K562 (cell line): ENCODE results near the gene C3orf52. TPM values are rescaled to one million over a fixed set of nuclear protein-coding genes. Genes with fewer than 3 reads are reported as not detected.

ENCODE experiments used
- ATAC-seq: fragments of 200-7000 bp; cut with Tn5 transposase; 3 replicates; pipeline ENCODE4 v1.9.1; 2020; ENCODE audit warnings: moderate library complexity
- BruUV-seq: library from RNA; stranded (reverse); fragments of 400-500 nt; replicated peaks from 2 replicates; lab custom pipeline; 2021; lab: Mats Ljungman, UMichigan
- CTCF ChIA-PET: fragments of 300-600 bp; formaldehyde crosslinking; extraction: SDS; loops from one replicate; lab custom pipeline; 2021; ENCODE audit warnings: low intra/inter-chr PET ratio; lab: Yijun Ruan, JAX
- POLR2A ChIA-PET: fragments of 300-600, 350-650 bp; sonication (Branson Sonifier 250); formaldehyde crosslinking; extraction: SDS; loops from one replicate; lab custom pipeline; 2021; ENCODE audit warnings: antibody characterized with exemption, inconsistent platforms; lab: Yijun Ruan, JAX
- DNase-seq, 4 experiments: peaks; one replicate each; pipeline versions ENCODE4 v3.0.0 to v3.0.0-alpha.2; 2011 to 2018; ENCODE audit warnings: low spot score in 3 of 4, mixed read lengths in 3 of 4; ENCODE audit errors: extremely low read depth in 1 of 4
- FAIRE-seq: peaks from 2 replicates; lab custom pipeline; 2011; peaks lifted over from hg19 to GRCh38; lab: Jason Lieb, UNC
- H2AFZ ChIP-seq: 2 replicates; pipeline ENCODE4 v1.6.0; 2011; ENCODE audit warnings: low read depth, low read length, control low read depth, inconsistent platforms
- H3K27ac ChIP-seq: fragments of 200-600 bp; 3 replicates; pipeline ENCODE4 v1.8.0; 2011; ENCODE audit warnings: low read depth, mild to moderate bottlenecking, control low read depth, inconsistent platforms, low read length, moderate library complexity, mixed read lengths; ENCODE audit errors: extremely low read depth
- H3K27me3 ChIP-seq, 2 experiments: fragments of 300-600 bp in 1 of 2; 2 replicates in 1 of 2; 3 replicates in 1 of 2; pipeline versions ENCODE4 v1.6.0 to v1.8.0; 2011; ENCODE audit warnings: inconsistent platforms in 2 of 2, low read length in 2 of 2, mild to moderate bottlenecking in 1 of 2, mixed read lengths in 1 of 2, moderate library complexity in 1 of 2; ENCODE audit not compliant: control insufficient read depth in 2 of 2, insufficient read depth in 2 of 2
- H3K36me3 ChIP-seq: fragments of 300-600 bp; 3 replicates; pipeline ENCODE4 v1.8.0; 2011; ENCODE audit warnings: mild to moderate bottlenecking, low read length, inconsistent platforms; ENCODE audit not compliant: control insufficient read depth, insufficient read depth
- H3K4me1 ChIP-seq, 2 experiments: fragments of 200-600 bp in 1 of 2; replicated peaks in 1 of 2; 2 replicates in 1 of 2; 3 replicates in 1 of 2; pipeline versions ENCODE4 v1.5.1 to v1.8.0; 2011; ENCODE audit warnings: inconsistent platforms in 2 of 2, low read length in 2 of 2, mild to moderate bottlenecking in 1 of 2, mixed read lengths in 1 of 2, moderate library complexity in 1 of 2; ENCODE audit not compliant: control insufficient read depth in 2 of 2, insufficient read depth in 2 of 2
- H3K4me2 ChIP-seq: 2 replicates; pipeline ENCODE4 v1.6.1; 2011; ENCODE audit warnings: low read length, control low read depth, inconsistent platforms, mixed read lengths; ENCODE audit not compliant: insufficient read depth
- H3K4me3 ChIP-seq: fragments of 200-600 bp; sonication (generic), shearing (Covaris generic); 2 replicates; pipeline ENCODE4 v1.5.1; 2016; ENCODE audit warnings: control low read depth, inconsistent platforms
- H3K79me2 ChIP-seq: fragments of 200-600 bp; 3 replicates; pipeline ENCODE4 v1.8.0; 2011; ENCODE audit warnings: low read length, inconsistent platforms; ENCODE audit not compliant: control insufficient read depth, insufficient read depth
- H3K9ac ChIP-seq, 2 experiments: 2 replicates each; pipeline versions ENCODE4 v1.6.0 to v1.6.1; 2011; ENCODE audit warnings: low read depth in 2 of 2, low read length in 2 of 2, control low read depth in 1 of 2, inconsistent platforms in 1 of 2, mild to moderate bottlenecking in 1 of 2, mixed read lengths in 1 of 2; ENCODE audit not compliant: insufficient read depth in 1 of 2
- H3K9me1 ChIP-seq: one replicate; pipeline ENCODE4 v1.6.0; 2011; ENCODE audit warnings: inconsistent platforms, mild to moderate bottlenecking, low read length, moderate library complexity; ENCODE audit not compliant: control insufficient read depth, insufficient read depth
- H3K9me3 ChIP-seq: replicated peaks from 2 replicates; pipeline ENCODE4 v1.5.1; 2011; ENCODE audit warnings: low read depth, low read length, inconsistent platforms; ENCODE audit not compliant: control insufficient read depth, insufficient read depth
- H4K20me1 ChIP-seq: replicated peaks from 2 replicates; pipeline ENCODE4 v1.6.1; 2011; ENCODE audit warnings: low read length, inconsistent platforms, mixed read lengths; ENCODE audit not compliant: control insufficient read depth, insufficient read depth
- ATF1 ChIP-seq, 2 experiments: fragments of 450-650 bp in 1 of 2; IDR thresholded peaks; 2 replicates each; pipeline ENCODE4 v1.6.1; 2016; ENCODE audit warnings: missing compliant biosample characterization in 1 of 2, missing genetic modification characterization in 1 of 2
- CREB1 ChIP-seq, 2 experiments: sonication (generic) in 1 of 2; formaldehyde crosslinking in 1 of 2; IDR thresholded peaks; 2 replicates each; pipeline versions ENCODE4 v1.6.1 to v1.8.0; 2012 to 2022; ENCODE audit warnings: inconsistent platforms in 1 of 2, mild to moderate bottlenecking in 1 of 2, missing genetic modification reagents in 1 of 2, moderate library complexity in 1 of 2
- FUS ChIP-seq: fragments of 200-400 bp; formaldehyde crosslinking; optimal IDR thresholded peaks from 2 replicates; pipeline ENCODE3; 2017; ENCODE audit warnings: low read depth, low read length
- KLF6 ChIP-seq: fragments of 250-450 bp; sonication (Bioruptor Pico); IDR thresholded peaks from 2 replicates; pipeline ENCODE4 v1.4.0; 2020; ENCODE audit warnings: mild to moderate bottlenecking, moderate library complexity, borderline replicate concordance
- ZNF124 ChIP-seq: sonication (generic); formaldehyde crosslinking; IDR thresholded peaks from 2 replicates; pipeline ENCODE4 v1.8.1; 2022; ENCODE audit warnings: missing genetic modification reagents
- ZNF764 ChIP-seq: fragments of 250-450 bp; sonication (Bioruptor Pico); IDR thresholded peaks from 2 replicates; pipeline ENCODE4 v1.4.0; 2020; ENCODE audit warnings: low read depth, mild to moderate bottlenecking, moderate library complexity
- ZNF830 ChIP-seq: fragments of 250-450 bp; sonication (Bioruptor Pico); IDR thresholded peaks from 2 replicates; pipeline ENCODE4 v1.5.0; 2021; ENCODE audit warnings: mild to moderate bottlenecking
- WGBS: fragments of 100-300 bp; shearing (Covaris generic); methylation state at CpG from one replicate; pipeline ENCODE4 v1.1.6; 2016; ENCODE audit warnings: low coverage, mixed read lengths; ENCODE audit not compliant: insufficient coverage; ENCODE audit errors: missing lambda C conversion rate; 5-methylcytosine and 5-hydroxymethylcytosine counted together
- in situ Hi-C: fragments of 300-500 bp; cut with MboI; formaldehyde crosslinking; loops from 4 replicates; pipeline ENCODE4 v1.15.0; 2018; ENCODE audit warnings: inconsistent platforms, mixed read lengths
- intact Hi-C: fragments of 100-400 bp; cut with micrococcal nuclease; formaldehyde crosslinking; loops from 2 replicates; pipeline ENCODE4 v1.14.2; 2022
- polyA plus RNA-seq, 8 experiments: library from polyadenylated mRNA; depleted of rRNA in 4 of 8; stranded (reverse) in 5 of 8; unstranded in 3 of 8; fragments of >200 nt; fragmentation: Nextera tagmentation in 2 of 8; fragmentation: Illumina TruSeq in 1 of 8; extraction: Ambion mirVana in 2 of 8; extraction: Trizol in 1 of 8; gene quantifications; 2 replicates each; pipeline versions ENCODE4 v1.2.1 to v1.2.3, GENCODE V29; 2011 to 2014; ENCODE audit warnings: inconsistent platforms in 1 of 8, missing spikeins in 1 of 8
- total RNA-seq, 7 experiments: library from RNA; depleted of rRNA in 6 of 7; stranded (reverse); fragments of >200 nt in 6 of 7; fragmentation: Illumina TruSeq in 2 of 7; extraction: Trizol in 2 of 7; gene quantifications; 2 replicates each; pipeline versions ENCODE4 v1.2.1 to v1.2.3, GENCODE V29; 2011 to 2021; ENCODE audit warnings: low replicate concordance in 1 of 7
- TF ChIP-seq, protein P1 (sequence below): fragments of 450-650 bp; IDR thresholded peaks from one replicate; pipeline ENCODE4 v1.6.1; 2018; ENCODE audit warnings: mild to moderate bottlenecking, moderate library complexity; ENCODE audit not compliant: partially characterized antibody
- TF ChIP-seq, protein P2 (sequence below): fragments of 450-650 bp; formaldehyde crosslinking; IDR thresholded peaks from 2 replicates; pipeline ENCODE4 v1.4.0; 2022; ENCODE audit warnings: missing genetic modification characterization

C3orf52 gene
- total and polyA plus RNA-seq, 9 of the 15 experiments (the other 6 are each of a cell fraction or from before 2014, with no cell fraction given), result 2.8 to 6.1 (median 3.8) TPM

DNA sequence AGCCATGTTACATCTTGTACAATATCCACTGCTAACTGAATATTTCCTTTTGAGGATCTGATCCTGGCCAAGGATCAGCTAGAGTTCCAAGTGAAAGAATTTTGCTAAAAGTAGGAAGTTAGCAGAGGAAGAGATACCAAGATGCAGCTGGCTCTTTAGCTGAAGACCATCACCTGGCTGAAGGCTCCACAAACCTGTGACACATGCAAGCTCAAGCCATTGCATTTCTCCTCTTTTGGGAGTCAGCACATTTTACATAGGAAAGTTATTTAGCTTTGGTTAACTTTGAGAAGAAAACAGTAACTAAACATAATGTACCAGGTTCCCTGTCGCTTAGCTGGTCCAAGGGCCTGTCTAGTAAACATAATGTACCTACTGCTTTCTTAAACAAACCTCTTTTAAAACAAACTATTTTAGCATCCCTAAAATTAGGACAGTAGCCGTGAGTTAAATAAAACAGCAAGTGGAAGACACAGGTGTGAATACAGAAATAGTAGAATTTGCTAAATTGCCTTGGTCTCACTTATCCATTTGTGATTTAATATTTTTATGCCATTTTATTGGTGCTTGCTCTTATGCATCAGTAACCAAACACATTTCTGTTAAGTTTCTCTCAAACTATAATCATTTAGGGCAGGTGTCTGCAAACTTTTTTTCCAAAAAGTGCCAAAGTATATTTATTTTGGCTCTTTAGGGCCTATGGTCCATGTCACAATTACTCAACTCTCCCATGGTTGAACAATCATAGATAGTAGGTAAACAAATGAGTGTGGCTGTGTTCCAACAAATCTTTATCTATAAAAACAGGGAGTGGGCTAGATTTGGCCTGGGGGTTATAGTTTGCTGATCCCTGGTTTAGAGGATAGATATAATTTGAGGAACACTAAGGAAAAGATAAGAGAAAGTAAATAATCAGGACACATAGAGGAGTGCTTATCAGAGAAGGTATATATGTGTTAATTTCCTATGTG lies 35.7 kb downstream of the C3orf52 start:
- TF ChIP-seq KLF6 (CRISPR knock-in tag), result no peak
- TF ChIP-seq ZNF830 (CRISPR knock-in tag), result no peak
- no peak for TF ChIP-seq ZNF764 (CRISPR knock-in tag)
- TF ChIP-seq ZNF124 (CRISPR knock-in tag), result no peak
- TF ChIP-seq, protein P1, sequence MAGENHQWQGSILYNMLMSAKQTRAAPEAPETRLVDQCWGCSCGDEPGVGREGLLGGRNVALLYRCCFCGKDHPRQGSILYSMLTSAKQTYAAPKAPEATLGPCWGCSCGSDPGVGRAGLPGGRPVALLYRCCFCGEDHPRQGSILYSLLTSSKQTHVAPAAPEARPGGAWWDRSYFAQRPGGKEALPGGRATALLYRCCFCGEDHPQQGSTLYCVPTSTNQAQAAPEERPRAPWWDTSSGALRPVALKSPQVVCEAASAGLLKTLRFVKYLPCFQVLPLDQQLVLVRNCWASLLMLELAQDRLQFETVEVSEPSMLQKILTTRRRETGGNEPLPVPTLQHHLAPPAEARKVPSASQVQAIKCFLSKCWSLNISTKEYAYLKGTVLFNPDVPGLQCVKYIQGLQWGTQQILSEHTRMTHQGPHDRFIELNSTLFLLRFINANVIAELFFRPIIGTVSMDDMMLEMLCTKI, result no peak
- TF ChIP-seq FUS, result no peak
- TF ChIP-seq CREB1 (IDR thresholded peaks at IDR 0.05), result no peak
- TF ChIP-seq CREB1 (CRISPR knock-in tag; IDR thresholded peaks at IDR 0.05), result no peak
- TF ChIP-seq, protein P2, sequence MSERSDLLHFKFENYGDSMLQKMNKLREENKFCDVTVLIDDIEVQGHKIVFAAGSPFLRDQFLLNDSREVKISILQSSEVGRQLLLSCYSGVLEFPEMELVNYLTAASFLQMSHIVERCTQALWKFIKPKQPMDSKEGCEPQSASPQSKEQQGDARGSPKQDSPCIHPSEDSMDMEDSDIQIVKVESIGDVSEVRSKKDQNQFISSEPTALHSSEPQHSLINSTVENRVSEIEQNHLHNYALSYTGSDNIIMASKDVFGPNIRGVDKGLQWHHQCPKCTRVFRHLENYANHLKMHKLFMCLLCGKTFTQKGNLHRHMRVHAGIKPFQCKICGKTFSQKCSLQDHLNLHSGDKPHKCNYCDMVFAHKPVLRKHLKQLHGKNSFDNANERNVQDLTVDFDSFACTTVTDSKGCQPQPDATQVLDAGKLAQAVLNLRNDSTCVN (CRISPR knock-in tag), result no peak
- no peak for TF ChIP-seq ATF1 (CRISPR knock-in tag; IDR thresholded peaks at IDR 0.05)
- TF ChIP-seq ATF1 (tag; IDR thresholded peaks at IDR 0.05), result no peak
- TF ChIP-seq, all 486 proteins: peak for 0
- H2AFZ ChIP-seq, result no peak overlapping the region
- FAIRE-seq, result no peak
- no peaks in the 10 kb centered on the region for H3K27me3 ChIP-seq
- no peak for ATAC-seq
- no peak for DNase-seq
- H3K9me1 ChIP-seq, result no peaks in the 10 kb centered on the region
- intact Hi-C loops, result no loop called here
- H3K9ac ChIP-seq, result no peak overlapping the region
- 37% methylated on average over 2 of the region's 2 CpGs for whole genome bisulfite sequencing
- POLR2A ChIA-PET, result no interaction called here
- in situ Hi-C loops, result loop anchor here (25.0 kb wide), 1 partner anchor 390 kb away; no protein-coding TSS in a partner anchor
- no peaks in the 10 kb centered on the region for H3K4me1 ChIP-seq
- no peaks in the 10 kb centered on the region for H3K9me3 ChIP-seq
- H3K36me3 ChIP-seq, result no peaks in the 10 kb centered on the region
- no peak overlapping the region for H3K4me2 ChIP-seq
- no peak overlapping the region for H3K4me3 ChIP-seq
- no TSS peak for BruUV-seq
- CTCF ChIA-PET, result no interaction called here
- H3K79me2 ChIP-seq, result no peaks in the 10 kb centered on the region
- H4K20me1 ChIP-seq, result no peaks in the 10 kb centered on the region
- H3K27ac ChIP-seq, result no peak overlapping the region
